Suppressor macrophage treated with lipopolysaccharide for 1 hour (primary cell): ENCODE data around the gene SEC16A.

Source experiments
- DNase-seq, 3 donors: peaks; one replicate each; pipeline ENCODE4 v3.0.0-alpha.2; 2020 to 2022

The SEC16A gene

DNA sequence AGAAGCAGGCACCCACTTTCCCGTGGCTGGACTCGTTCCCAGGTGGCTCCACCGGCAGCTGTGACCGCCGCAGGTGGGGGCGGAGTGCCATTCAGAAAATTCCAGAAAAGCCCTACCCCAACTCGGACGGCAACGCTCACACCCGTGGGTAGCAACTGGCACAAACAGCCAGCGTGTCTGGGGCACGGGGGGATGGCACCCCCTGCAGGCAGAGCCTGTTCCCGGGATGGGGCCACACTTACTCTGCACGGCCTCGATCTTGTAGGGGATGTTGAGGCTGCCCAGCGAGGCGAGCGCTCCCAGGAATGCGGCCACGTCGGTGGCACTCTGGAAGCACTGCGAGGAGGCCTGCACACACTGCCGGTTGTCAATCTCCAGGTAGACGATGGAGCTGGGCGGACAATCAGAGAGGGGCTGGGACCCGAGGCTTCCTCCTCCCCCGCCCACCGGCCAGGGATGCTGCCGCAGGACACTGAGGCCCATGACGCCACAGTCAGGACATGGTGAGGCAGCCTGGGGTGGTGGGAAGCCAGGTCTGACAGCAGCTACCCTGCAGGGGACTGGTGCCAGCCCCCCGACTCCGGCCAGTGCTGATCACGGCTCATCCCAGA lies 20.2 kb upstream of the SEC16A start:
- DNase-seq, result no peak

DNA sequence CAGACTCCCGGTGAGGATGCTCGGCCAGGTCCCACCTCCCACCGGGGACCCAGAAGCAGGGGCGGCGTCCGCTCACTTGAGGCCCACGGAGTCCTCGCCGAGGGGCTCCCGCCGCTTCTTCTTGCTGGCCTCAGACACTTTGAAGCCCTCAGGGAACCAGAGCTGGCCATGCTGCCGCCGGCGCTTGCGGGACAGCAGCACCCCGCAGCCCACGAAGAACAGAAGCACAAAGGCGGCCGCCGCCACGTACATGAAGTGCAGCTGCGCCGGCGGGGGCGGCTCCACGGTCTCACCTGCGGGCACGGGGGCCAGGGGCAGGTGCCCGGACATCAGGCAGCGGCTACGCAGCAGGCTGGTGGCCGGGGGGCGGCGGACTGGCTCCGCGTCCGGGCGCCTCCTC lies 19.4 kb upstream of the SEC16A start:
- no peak for DNase-seq

DNA sequence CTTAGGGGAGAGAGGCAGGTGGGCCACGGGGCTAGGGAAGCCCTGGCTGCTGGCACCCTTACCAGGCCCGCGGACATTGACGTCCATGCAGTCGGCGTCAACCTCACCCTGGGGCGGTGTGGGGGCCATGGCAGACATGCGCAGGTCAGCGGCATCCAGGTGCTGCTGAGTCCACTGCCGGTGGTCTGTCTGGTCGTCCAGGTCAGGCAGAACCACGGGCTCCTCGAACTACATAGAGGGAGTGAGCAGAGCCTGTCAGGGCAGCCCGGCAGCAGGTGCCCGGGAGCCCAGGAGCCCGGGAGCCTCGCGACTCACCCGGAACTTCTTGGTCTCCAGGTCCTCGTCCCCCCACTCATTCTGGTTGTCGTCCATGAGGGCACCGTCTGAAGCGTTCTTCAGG lies 18.8 kb upstream of the SEC16A start:
- DNase-seq, result no peak

DNA sequence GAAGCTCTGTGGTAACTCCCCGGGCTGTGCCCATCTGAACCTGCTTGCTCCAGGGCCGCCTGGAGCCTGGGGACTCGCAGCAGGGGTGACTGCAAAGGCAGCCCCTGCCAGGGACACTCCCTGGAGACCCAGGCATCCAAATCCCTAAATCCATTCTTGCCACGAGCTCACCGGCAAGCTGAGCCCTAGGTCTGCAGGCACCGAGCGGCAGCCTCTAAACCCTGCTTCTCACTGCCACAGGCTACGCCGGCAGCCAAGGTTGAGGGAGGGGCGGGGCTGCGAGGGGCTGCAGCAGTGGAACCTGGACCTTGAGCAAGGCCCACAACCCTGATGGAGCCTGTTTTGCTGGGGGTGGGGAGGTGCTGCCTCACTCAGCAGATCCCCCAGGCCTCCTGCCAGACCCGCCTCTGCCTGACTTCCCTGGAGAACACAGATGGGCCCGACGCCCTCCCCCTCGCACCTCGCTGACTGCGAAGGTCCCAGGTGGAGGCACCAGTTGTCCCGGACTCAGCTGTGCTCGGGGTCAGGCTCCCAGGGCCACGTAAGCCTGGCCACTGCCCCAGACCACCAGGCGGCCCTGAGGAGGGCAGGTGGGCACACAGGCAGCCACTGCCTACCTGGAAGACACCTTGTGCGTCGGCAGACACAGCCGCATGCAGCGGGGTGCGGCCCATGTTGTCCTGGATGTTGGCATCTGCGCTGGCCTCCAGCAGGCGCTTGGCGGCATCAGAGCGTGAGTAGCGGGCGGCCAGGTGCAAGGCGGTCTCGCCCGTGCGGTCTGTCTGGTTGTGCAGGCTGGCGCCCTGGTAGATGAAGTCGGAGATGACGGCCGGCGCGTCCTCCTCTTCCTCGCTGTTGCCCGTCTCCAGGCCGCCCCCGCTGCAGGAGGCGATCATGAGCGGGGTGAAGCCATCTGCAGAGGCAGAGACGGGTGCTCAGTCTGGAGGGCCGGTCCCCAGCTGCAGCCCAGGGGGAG lies 17.4 kb upstream of the SEC16A start:
- DNase-seq, result no peak

DNA sequence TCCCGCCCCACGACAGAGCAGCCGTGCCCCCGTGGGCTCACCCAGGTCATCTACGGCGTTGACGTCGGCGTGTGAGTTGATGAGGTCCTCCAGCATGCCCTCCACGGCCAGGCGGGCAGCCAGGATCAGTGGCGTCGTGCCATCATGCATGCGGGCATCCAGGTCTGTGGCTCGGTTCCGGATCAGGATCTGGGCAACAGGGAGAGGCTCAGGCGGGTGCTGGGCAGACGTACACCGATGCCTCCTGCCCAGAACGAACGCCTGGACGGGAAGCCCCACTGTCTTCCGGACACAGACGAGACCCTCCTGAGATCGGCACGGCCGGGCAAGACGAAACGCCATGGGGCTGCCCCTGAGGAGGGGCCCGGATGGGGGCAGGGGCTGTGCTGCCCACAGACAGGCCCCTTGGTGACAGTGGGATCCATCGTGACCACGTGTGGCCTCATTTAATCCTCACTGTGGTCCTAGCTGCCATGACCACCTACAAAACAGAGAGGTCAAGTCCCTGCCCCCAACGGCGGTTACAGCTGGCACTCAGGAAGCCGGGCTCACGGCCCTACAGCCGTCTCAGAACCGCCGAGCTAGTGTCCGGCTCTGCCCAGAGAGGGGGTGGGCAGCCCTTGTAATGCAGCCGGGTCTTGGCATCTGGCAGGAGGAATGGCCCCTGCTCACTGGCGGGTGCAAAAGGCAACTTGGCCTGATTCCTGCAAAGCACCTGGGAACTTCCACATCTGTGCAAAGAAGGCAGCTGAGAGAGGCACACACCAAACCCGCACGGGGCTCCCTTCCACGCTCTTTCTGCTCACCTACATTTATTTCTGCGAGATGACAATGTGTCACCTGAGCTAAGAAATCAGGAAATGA lies 16.5 kb upstream of the SEC16A start:
- DNase-seq, result no peak

DNA sequence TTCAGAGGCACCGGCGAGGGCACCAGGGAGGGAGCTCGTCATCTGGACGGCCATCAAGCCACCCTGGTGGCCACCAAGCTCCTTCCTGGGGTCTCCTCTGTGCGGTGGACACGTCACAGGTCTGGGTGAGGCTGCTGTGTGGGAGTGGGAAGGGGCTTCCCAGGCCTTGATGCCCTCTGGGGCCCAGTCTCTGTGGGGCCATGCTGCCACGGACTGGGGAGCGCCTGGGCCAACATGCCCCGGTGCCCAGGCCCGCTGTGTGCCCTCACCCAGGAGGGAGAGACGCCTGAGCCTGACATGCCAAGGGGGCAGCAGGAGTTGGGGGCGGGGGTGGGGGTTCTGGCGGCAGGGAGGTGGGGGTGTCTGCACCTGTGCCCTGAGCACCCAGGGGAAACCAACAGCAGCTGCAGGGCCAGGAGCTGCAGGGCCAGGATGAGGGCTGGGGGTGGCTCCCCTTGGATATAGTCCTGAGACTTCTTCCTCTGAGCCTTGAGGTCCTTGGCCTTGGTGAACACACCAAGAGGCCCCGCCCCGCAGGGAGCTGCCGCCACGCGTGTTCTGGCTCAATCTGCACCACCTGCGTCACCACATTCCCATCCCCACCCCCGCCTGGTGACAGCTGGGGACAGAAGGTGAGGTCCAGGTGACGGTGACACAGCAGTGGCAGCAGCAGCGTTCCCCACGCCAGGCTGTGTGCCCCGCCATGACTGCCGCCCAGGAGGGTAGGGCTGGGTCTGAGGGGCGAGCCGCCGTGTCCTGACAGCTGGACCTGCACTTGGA lies 15.3 kb upstream of the SEC16A start:
- no peak for DNase-seq

DNA sequence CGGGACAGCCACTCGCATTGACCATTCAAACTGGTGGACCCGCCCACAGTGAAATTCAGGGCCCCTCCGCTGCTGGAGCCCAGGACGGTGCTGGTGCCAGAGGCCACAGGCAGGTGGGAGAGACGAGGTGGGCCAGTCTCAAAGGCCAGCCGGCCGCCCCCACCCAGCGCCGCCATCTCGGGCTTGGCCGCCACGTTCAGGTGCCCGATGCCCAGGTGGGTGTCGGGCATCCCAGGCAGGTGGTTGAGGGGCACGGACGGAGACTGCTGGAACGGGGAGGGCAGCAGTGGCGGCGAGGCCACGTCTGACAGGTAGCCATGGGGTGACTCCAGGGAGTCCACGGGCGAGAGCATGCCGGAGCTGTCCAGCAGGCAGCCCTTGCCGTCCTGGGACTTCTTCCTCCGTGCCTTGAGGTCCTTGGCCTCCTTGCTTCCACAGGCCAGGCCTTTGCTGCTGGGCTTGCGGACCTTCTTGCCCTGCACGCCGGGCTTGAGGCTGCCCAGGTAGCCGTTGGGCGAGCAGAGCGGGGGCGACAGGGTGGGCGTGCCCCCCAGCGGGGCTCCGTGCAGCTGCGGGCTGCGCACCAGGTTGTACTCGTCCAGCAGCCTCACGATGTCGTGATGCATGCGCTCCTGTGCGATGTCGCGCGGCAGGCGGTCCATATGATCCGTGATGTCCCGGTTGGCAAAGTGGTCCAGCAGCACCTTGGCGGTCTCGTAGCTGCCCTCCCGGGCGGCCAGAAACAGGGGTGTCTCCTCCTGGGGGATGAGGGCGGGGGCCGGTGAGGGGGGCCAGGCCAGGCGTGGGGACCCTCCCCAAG lies 14.2 kb upstream of the SEC16A start:
- no peak for DNase-seq

DNA sequence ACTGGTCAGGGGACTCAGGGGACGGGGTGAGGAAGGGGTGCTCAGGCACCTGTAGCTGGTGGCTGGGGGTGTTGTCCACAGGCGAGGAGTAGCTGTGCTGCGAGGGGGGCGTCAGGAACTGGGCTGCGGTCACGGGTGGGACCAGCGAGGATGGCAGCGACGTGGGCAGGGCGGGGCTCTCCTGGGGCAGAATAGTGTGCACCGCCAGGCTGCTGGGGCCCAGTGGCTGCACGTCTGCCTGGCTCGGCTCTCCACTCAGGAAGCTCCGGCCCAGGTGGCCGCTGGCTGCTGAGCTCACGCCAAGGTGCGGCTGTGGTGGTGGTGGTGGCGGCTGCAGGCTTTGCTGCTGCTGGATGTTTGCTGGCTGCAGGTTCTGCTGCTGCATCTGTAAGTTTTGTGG lies 13.3 kb upstream of the SEC16A start:
- no peak for DNase-seq

DNA sequence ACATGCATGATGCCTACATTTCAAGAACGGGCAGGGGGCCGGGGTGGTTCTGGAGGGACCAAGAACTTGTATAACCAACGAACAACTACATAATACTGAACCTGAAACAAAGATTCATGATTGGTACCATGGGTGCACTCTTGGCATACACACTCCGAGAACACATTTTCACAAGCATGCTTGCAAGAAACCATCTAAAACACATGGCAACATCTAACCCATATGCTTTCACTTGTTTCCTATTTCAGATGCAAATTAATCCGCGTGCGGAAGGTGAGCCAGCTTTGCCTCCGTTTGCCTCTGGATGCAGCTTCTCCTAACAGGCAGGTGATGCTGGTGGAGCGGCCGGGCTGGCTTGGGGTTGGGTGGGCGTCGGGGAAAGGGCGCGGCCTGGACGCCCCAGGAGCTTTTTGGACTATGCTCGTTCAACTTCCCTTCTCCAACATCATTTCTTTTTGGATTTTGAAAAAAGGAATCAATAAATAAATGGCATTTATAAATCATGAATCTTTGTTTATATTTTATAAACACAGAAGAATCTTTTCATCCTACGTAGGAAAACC lies 12.5 kb upstream of the SEC16A start:
- no peak for DNase-seq

DNA sequence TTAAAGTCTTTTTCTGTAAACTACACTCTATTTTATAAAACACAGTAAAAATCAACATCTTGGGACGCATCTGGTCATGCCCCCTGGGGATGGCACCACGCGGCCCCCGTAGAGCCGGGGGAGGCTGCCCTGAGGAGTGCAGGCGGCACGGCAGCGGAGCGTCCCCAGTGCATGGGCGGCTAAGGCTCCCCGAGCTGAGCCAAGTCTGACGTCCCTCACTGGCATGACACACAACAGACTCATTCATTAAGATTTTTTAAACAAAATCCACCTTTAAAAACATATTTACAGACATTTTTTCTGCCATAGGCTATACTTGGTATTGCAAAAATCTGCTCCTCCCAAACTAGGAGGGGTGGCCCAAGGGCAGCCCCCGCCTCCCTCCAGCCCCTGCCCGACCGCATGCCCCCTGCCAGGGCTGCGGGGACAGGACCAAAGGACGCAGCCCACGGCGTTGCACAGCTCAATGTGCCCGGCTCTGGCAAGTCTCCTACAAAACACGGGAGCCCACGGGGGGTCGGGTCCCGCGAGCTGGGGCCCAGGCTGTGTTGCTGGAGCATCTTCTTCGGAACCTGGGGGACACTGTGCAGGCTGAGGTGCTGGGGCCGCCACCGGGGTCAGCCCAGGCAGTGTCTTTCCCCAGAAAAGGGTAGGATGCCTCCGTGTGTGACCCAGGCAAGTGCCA lies 11.8 kb upstream of the SEC16A start:
- DNase-seq, result no peak

DNA sequence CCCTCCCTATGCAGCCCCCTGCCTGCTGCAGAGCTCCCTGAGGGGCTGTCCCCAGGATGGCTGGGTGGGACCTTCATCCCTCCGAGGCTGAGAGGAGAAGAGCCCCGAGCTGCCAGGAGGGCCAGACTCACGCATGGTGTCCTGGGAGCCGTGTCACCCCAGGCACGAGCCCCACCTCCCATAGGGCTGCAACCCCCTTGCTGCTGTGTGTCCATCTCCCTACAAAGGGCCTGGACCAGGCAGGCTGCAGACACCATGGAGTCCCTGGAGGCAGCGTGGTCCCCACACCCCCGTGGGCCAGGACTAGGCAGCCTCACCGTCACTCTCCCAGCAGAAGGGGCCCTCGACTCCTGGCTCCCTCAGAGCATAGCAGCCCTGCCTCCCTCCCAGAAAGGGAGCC lies 11.2 kb upstream of the SEC16A start:
- DNase-seq, result no peak

DNA sequence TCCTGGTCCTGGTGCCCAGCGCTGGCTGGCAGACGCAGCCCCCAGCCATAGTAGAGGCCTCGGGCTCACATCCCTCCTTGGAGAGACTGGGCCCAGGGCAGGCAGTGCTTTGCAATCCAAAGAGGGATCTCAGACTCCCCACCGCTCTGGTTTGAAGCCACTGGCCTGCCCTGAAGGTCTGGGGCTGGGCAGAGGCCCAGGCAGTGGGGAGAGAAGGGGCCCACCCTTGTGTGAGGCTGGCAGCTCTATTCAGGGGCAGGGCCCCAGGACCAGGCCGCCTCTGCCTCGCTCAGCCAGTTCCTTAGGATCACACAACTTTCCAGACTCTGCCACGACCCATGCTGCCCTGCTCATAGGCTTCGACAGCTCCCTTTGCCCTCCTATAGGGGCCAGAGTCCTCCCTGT lies 10.7 kb upstream of the SEC16A start:
- no peak for DNase-seq

DNA sequence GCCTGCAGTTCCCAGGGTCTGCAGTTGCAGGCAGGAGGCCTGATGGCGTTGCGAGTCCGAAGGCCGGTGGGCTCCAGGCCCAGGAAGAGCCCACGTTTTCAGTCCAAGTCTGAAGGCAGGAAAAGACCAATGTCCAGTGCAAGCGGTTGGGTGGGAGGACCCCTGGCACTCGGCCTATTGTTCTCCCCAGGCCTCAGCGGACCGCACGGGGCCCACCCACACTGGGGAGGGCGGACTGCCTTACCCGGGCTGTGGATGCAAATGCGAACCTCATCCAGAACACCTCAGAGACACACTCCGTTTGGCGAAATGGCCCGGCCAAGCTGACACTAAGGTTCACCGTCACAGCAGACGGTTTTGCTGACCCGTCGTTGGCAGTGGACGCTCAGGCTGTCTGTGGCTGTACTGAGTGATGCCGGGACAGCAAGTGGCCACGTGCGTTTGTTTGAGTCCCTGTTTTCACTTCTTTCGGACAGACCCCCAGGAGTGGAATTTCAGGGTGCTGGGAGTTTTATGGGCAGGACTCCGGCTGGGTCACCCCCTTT lies 10.2 kb upstream of the SEC16A start:
- DNase-seq, result no peak

DNA sequence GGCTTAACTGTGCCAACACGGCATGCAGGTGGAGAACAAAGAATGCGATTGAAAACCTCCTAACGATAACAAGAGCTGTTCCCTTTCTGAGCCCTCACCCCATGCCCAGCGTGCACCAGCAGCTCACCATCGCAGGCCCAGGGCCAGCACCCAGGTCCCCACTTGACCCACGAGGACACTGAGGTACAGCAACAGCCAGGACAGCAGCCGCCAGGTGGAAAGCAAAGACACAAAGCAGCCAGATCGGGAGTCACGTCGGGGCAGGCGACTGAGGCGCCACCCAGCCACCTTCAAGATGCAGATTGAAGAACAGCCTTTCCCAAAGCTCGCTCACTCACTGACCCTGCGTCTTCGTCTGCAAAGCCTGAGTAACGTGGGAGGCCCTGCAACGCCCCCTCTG lies 6.9 kb upstream of the SEC16A start:
- DNase-seq, result no peak

DNA sequence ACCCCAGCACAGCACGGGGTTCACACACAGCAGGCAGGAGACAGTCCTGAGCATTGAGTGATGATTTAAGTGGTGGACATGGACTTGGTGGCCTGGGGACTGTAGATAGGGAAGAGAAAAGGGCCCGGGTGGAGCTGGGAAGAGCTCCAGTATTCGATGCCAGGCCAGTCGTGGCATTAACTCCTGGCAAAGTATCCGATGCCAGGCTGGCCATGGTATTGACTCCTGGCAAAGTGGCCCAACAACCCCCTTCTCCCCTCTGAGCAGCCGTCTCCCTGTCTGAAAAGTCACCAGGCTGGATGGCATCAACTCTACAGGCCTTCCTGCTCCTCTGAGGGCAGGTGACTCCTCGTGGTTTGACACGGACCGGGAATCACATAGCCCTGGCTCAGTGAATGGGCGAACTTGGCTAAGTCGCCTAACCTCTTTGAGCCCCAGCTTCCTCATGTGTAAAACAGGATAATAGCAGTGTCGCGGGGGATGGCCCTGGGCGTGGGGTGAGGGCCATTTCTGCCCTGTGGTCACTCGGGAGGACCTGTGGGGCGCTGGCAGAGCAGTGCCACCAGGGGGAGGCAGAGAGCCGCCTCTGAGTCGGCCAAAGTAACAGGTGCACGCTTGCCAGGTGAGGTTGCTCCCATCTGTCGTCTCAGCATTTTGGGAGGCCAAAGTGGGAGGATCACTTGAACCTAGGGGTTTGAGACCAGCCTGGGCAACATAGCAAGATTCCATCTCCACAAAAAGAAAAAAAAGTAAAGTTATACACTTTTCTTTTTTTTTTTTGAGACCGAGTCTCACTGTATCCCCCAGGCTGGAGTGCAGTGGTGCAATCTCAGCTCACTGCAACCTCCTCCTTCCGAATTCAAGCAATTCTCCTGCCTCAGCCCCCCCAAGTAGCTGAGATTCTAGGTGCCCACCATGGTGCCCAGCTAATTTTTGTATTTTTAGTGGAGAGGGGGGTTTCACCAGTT lies 5.7 kb upstream of the SEC16A start:
- DNase-seq, result peak; percentile 70 to 81 (median 70)

DNA sequence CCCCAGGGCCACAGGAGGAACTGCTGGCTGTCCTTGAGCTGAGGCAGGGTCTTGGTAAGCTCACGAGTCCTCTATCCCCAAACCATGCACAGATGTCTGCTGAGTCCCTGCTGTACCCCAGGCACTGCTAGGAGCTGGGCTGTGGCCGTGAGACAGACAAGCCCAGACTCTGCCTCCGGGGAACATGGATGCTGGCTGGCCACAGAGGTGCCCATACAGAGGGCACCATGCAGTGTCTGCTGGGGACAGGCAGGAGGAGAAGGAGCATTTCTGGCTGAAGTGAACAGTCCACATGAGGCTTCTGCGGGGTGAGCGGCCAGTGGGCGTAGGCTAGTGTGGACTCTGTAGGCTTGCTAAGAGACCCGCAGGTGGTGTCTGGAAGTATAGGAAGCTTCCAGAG lies 4.8 kb upstream of the SEC16A start:
- no peak for DNase-seq

DNA sequence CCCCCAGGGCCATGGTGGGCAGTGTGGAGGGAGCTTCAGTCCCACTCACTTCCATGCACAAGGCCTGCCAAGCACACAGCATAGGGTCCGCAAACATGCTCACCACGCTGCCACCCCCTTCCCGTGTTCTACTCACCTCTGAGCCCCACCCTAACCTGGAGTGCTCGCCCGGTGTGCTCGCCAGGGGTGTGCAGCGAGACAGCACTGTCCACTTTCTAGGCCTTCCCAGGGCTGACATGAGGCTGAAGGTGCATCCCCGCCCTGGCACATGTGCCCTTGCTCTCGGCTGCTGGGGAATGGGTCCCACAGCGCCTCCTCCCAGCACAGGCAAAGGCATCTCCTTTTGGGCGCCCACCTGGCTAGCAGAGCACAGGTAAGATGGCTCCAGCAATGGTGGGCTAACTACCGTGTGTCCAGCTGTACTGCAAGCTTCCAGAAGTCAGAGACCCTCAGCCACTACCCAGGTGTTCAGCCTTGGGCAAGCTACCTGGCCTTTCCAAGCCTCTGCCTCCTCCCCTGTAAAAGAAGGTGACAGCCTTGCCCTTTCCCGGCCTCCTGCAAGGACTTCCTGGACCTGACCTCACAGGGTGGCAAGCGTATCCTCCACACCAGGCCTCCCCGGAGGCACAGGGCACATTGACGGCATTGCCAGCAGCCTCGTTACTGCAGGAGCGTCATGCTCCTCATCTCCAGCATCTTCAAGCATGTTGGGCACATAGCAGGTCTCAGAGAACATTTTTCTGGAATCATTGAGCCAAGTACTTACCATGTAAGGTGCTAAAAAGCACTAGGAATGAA lies 4.2 kb upstream of the SEC16A start:
- DNase-seq, result no peak

DNA sequence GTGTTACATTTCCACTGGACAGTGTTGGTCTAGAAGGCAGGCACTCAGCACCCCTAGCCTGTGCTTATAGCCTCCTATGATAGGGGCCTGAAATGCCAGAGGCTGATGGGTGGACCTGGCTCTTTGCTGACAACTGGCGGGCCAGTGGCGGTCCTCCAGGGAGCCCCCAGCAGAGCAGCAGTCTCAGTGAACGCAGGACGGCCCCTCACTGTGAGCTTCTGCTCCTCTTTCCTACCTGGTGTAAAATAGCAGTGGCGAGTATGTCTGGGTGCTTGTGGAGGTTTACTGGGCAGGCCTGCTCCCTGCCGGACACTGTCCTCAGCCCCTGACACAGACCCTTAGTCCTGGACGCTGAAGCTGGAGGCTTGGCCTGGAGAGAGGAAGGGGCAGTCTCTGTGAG lies 3.3 kb upstream of the SEC16A start:
- no peak for DNase-seq
